ENCODE measurements around the gene GSN.

GSN gene

GRCh38 chr9:121273064-121273775 lies 5.3 kb downstream of the GSN start:
- no peak for DNase-seq

- DNase-seq, result no peak
Observed at GRCh38 chr9:121274851-121275250, 6.9 kb downstream of the GSN start.

GRCh38 chr9:121275781-121276658 lies 8.1 kb downstream of the GSN start:
- no peak for DNase-seq

GRCh38 chr9:121277026-121277425 lies 9.1 kb downstream of the GSN start:
- DNase-seq, result no peak

- peak in 1 of 2 donors; percentile 59 for DNase-seq
Observed at GRCh38 chr9:121277518-121278295, 9.7 kb downstream of the GSN start.

- peak; percentile 57 to 66 for DNase-seq
Observed at GRCh38 chr9:121278477-121279261, 10.7 kb downstream of the GSN start.

- peak; percentile 83 to 89 for DNase-seq
Observed at GRCh38 chr9:121279776-121280388, 11.9 kb downstream of the GSN start.

GRCh38 chr9:121280715-121281613 lies 13.0 kb downstream of the GSN start:
- DNase-seq, result no peak

GRCh38 chr9:121281614-121282276 lies 13.8 kb downstream of the GSN start:
- DNase-seq, result peak in 1 of 2 donors; percentile 29

GRCh38 chr9:121282277-121283079 lies 14.5 kb downstream of the GSN start:
- DNase-seq, result peak; percentile 97

- peak; percentile 39 to 57 for DNase-seq
Observed at GRCh38 chr9:121283080-121283398, 15.1 kb downstream of the GSN start.

- DNase-seq, result peak in 1 of 2 donors; percentile 30
Observed at GRCh38 chr9:121283856-121284732, 16.1 kb downstream of the GSN start.

- no peak for DNase-seq
Observed at GRCh38 chr9:121284733-121285451, 16.9 kb downstream of the GSN start.

GRCh38 chr9:121285835-121286687 lies 18.1 kb downstream of the GSN start:
- peak; percentile 60 to 82 for DNase-seq

GRCh38 chr9:121286688-121286972 lies 18.7 kb downstream of the GSN start:
- no peak for DNase-seq

- DNase-seq, result peak; percentile 74 to 85
Observed at GRCh38 chr9:121286973-121287741, 19.2 kb downstream of the GSN start.

Measured in inflammatory macrophage (primary cell).